OCI-LY7 (cell line): Measurements from ENCODE around the gene LCMT1. TPM values are rescaled to one million over a fixed set of nuclear protein-coding genes. Genes with fewer than 3 reads are reported as not detected.
A peak's percentile ranks its signal among the peaks of the same experiment; 100 is the strongest.
"Not testable (repeated sequence)": the region's sequence is repeated elsewhere in the genome, so short reads cannot be mapped to it uniquely, and the experiment has no call there.

Experiments
- BruUV-seq: library from RNA; stranded (reverse); fragments of 400-500 nt; replicated peaks from 2 replicates; lab custom pipeline; 2021; lab: Mats Ljungman, UMichigan
- CTCF ChIA-PET: fragments of 300-600 bp; sonication (Branson Sonifier 250); formaldehyde crosslinking; loops from one replicate; lab custom pipeline; 2022; ENCODE audit warnings: antibody characterized with exemption; ENCODE audit not compliant: unreplicated experiment; lab: Charles Lee
- POLR2A ChIA-PET: fragments of 300-600 bp; sonication (Branson Sonifier 250); formaldehyde crosslinking; loops from one replicate; lab custom pipeline; 2022; ENCODE audit warnings: antibody characterized with exemption; lab: Charles Lee
- DNase-seq: peaks from one replicate; pipeline ENCODE4 v3.0.0-alpha.2; 2015; ENCODE audit warnings: low spot score
- H2AFZ ChIP-seq: fragments of 200-600 bp; sonication (generic), shearing (Covaris generic); 2 replicates; pipeline ENCODE4 v1.6.1; 2014; ENCODE audit warnings: mild to moderate bottlenecking, antibody characterized with exemption, low read length, moderate library complexity
- H3K27ac ChIP-seq: fragments of 200-600 bp; sonication (generic); 2 replicates; pipeline ENCODE4 v1.5.1; 2014; ENCODE audit warnings: mixed run types, low read depth, mild to moderate bottlenecking, moderate library complexity, low read length, inconsistent platforms; ENCODE audit not compliant: poor library complexity, severe bottlenecking
- H3K36me3 ChIP-seq: fragments of 200-600 bp; sonication (generic); 2 replicates; pipeline ENCODE4 v1.6.1; 2014; ENCODE audit warnings: mild to moderate bottlenecking, antibody characterized with exemption, low read length, moderate library complexity, mixed read lengths; ENCODE audit not compliant: insufficient read depth
- H3K4me1 ChIP-seq: fragments of 200-600 bp; sonication (generic); 2 replicates; pipeline ENCODE4 v1.5.1; 2014; ENCODE audit warnings: mild to moderate bottlenecking, low read length; ENCODE audit not compliant: insufficient read depth, poor library complexity, severe bottlenecking
- H3K4me2 ChIP-seq: fragments of 200-600 bp; sonication (generic); 2 replicates; pipeline ENCODE4 v1.6.1; 2014; ENCODE audit warnings: mild to moderate bottlenecking, low read length
- H3K4me3 ChIP-seq: fragments of 200-600 bp; sonication (generic); 2 replicates; pipeline ENCODE4 v1.5.1; 2014; ENCODE audit warnings: mild to moderate bottlenecking, low read depth, low read length; ENCODE audit not compliant: poor library complexity, severe bottlenecking
- H3K79me2 ChIP-seq: fragments of 200-600 bp; sonication (generic); 2 replicates; pipeline ENCODE4 v1.6.1; 2016; ENCODE audit warnings: low read depth, mild to moderate bottlenecking, low read length, moderate library complexity, mixed read lengths; ENCODE audit not compliant: insufficient read depth
- H3K9me2 ChIP-seq: fragments of 200-600 bp; sonication (generic); 2 replicates; pipeline ENCODE4 v1.6.1; 2016; ENCODE audit warnings: mild to moderate bottlenecking, low read length, mixed read lengths; ENCODE audit not compliant: insufficient read depth
- H3K9me3 ChIP-seq: fragments of 200-600 bp; sonication (generic); 2 replicates; pipeline ENCODE4 v1.6.1; 2014; ENCODE audit warnings: mild to moderate bottlenecking, mixed run types, low read length, mixed read lengths
- H4K20me1 ChIP-seq: fragments of 200-600 bp; sonication (generic); 2 replicates; pipeline ENCODE4 v1.6.1; 2014; ENCODE audit warnings: mild to moderate bottlenecking, antibody characterized with exemption, low read length, moderate library complexity, mixed read lengths; ENCODE audit not compliant: insufficient read depth
- EZH2phosphoT487 ChIP-seq: fragments of 200-600 bp; sonication (generic); IDR thresholded peaks from 2 replicates; pipeline ENCODE4 v1.6.1; 2018; ENCODE audit warnings: low read depth, borderline replicate concordance, mild to moderate bottlenecking, mixed run types, antibody characterized with exemption, low read length, moderate library complexity, mixed read lengths
- intact Hi-C: fragments of 100-400 bp; cut with micrococcal nuclease; formaldehyde crosslinking; loops from one replicate; pipeline ENCODE4 v1.10.0; 2022; ENCODE audit not compliant: unreplicated experiment
- total RNA-seq, 2 experiments: library from RNA; depleted of rRNA in 1 of 2; stranded (reverse); fragments of >200 nt in 1 of 2; shearing (Covaris generic) in 1 of 2; gene quantifications; 2 replicates each; pipeline ENCODE4 v1.2.3, GENCODE V29; 2014 to 2022
- TF ChIP-seq, protein P1 (sequence below): fragments of 200-600 bp; sonication (generic); conservative IDR thresholded peaks from 2 replicates; pipeline ENCODE4 v1.5.1; 2014; ENCODE audit warnings: mild to moderate bottlenecking, antibody characterized with exemption, low read length, moderate library complexity, mixed read lengths

LCMT1 gene
- total RNA-seq, 2 experiments from 2014 or later, result 19.4 to 42.0 TPM

DNA sequence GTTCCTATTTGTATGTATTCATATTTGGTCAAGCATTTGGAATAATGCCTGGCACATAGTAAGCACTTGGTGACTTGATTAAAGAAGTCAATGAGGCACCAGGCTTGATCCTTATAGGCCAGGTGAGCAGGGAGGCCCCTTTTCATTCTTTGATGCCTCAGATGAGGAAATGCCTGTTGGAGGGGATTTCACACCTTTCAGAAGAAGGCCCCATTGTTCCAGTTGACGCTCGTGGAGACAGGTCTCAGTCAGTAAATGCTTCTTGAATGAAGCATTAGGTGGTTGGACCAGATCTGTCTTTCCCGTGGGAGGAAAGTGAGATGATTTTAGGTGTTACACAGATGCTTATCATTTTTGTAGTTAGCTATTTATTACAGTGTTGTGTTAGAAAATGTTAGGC lies 13.0 kb downstream of the LCMT1 start:
- POLR2A ChIA-PET, result interaction anchor here (0.6 kb wide), 1 partner anchor 1337 kb away, joined by 5 read pairs; no protein-coding TSS in a partner anchor

DNA sequence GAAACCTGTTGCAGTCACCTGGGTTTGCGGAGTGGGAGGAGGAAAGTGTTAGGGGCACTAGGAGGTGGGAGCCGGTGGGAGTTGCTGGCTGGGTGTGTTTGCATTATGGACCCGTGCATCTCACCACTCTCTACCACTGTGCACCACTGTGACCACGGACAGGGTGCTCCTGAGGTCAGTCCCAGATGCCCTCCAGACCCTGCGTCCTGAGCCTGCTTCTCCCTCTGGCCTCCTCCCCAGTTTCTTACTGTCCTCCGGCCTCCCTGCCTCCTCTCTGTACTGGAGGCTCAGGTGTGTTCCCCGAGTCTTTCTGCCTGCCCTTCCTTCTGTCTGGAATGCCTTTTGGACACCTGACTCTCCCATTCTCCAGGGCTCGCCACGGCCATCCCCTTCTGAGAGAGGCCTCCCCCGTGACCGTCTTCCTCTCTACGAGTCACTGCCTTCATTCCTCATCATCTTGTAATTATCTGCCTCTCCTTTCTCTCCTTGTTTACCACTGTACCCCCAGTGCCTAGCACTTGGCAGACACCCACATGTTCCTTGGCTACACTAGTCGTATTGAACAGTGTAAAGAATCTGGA lies 14.6 kb downstream of the LCMT1 start:
- H3K4me2 ChIP-seq, BruUV-seq, H2AFZ ChIP-seq, CTCF ChIA-PET, H3K27ac ChIP-seq, H3K9me2 ChIP-seq, H3K4me1 ChIP-seq, H3K79me2 ChIP-seq, POLR2A ChIA-PET, H3K4me3 ChIP-seq, DNase-seq, H3K9me3 ChIP-seq, H4K20me1 ChIP-seq: not testable (repeated sequence)
- intact Hi-C loops, result loop anchor here (1.0 to 5.0 kb wide), 2 partner anchors 71 to 101 kb away; no protein-coding TSS in a partner anchor
- peaks cover 22% of the 10 kb centered on the region; the same call in 1 of the 2 replicates for H3K36me3 ChIP-seq

More for the DNA sequence above, 13.0 kb downstream of the LCMT1 start:
- Histone ChIP-seq H3K4me2 (no peak overlapping the region), H3K9me2 (no peaks in the 10 kb centered on the region), H3K9me3 (no peaks in the 10 kb centered on the region), H4K20me1 (no peaks in the 10 kb centered on the region), H3K4me1 (no peaks in the 10 kb centered on the region), H2AFZ (no peak overlapping the region), H3K4me3 (no peak overlapping the region), H3K27ac (no peak overlapping the region), H3K36me3 (peaks cover 20% of the 10 kb centered on the region; the same call in 1 of the 2 replicates), H3K79me2 (peaks cover 4% of the 10 kb centered on the region; the same call in 1 of the 2 replicates)
- CTCF ChIA-PET, result no interaction called here
- TF ChIP-seq, protein P1, sequence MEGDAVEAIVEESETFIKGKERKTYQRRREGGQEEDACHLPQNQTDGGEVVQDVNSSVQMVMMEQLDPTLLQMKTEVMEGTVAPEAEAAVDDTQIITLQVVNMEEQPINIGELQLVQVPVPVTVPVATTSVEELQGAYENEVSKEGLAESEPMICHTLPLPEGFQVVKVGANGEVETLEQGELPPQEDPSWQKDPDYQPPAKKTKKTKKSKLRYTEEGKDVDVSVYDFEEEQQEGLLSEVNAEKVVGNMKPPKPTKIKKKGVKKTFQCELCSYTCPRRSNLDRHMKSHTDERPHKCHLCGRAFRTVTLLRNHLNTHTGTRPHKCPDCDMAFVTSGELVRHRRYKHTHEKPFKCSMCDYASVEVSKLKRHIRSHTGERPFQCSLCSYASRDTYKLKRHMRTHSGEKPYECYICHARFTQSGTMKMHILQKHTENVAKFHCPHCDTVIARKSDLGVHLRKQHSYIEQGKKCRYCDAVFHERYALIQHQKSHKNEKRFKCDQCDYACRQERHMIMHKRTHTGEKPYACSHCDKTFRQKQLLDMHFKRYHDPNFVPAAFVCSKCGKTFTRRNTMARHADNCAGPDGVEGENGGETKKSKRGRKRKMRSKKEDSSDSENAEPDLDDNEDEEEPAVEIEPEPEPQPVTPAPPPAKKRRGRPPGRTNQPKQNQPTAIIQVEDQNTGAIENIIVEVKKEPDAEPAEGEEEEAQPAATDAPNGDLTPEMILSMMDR, result no peak
- TF ChIP-seq EZH2phosphoT487, result no peak
- DNase-seq, result no peak
- no TSS peak for BruUV-seq
- intact Hi-C loops, result no loop called here

DNA sequence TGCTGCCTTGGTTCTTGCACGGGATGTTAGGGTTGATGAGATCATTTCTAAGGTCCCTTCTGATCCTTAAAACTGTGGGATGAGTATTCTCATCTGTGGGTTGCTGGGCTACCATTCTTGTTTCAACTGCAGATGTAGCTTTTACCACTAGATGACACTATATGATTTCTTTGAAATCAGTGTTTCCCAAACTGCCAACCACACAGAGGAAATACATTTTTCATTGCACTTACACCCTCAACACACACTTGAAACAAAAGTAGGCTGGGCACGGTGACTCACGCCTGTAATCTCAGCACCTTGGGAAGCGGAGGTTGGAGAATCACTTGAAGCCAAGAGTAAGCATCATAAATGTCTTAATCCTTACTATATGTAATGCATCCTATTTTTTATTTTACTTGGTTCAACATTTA lies 15.3 kb downstream of the LCMT1 start:
- H3K27ac ChIP-seq, result no peak overlapping the region
- no TSS peak for BruUV-seq
- DNase-seq, result peak; percentile 35
- CTCF ChIA-PET, result no interaction called here
- H3K4me3 ChIP-seq, result no peak overlapping the region
- peaks cover 22% of the 10 kb centered on the region; the same call in 1 of the 2 replicates for H3K36me3 ChIP-seq
- POLR2A ChIA-PET, result no interaction called here
- no peaks in the 10 kb centered on the region for H4K20me1 ChIP-seq
- no peaks in the 10 kb centered on the region for H3K9me3 ChIP-seq
- no peak for TF ChIP-seq EZH2phosphoT487
- TF ChIP-seq, protein P1, result peak; percentile 82
- H3K79me2 ChIP-seq, result peaks cover 4% of the 10 kb centered on the region; the same call in 1 of the 2 replicates
- intact Hi-C loops, result loop anchor here (1.0 to 5.0 kb wide), 2 partner anchors 72 to 100 kb away; no protein-coding TSS in a partner anchor
- no peak overlapping the region for H3K4me2 ChIP-seq
- no peak overlapping the region for H2AFZ ChIP-seq
- H3K4me1 ChIP-seq, result no peaks in the 10 kb centered on the region
- H3K9me2 ChIP-seq, result no peaks in the 10 kb centered on the region

DNA sequence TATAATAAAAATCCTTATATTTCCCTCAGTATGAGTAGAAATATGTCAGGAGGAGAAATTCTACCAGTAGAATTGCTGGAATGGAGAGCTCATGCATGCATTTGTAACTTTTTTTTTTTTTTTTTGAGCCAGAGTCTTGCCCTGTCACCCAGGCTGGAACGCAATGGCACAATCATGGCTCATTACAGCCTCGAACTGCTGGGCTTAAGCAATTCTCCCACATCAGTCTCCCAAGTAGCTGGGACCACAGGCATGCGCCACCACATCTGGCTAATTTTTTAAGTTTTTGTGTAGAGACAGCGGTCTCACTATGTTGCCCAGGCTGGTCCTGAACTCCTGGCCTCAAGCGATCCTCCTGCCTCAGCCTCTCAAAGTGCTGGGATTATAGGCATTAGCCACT lies 21.2 kb downstream of the LCMT1 start:
- ChIA-PET CTCF (interaction anchor here (0.6 kb wide), 1 partner anchor 62 kb away, joined by 3 read pairs; no protein-coding TSS in a partner anchor), POLR2A (interaction anchor here (0.6 to 0.9 kb wide), 2 partner anchors 71 to 1742 kb away, joined by 3 read pairs; no protein-coding TSS in a partner anchor)
- H4K20me1 ChIP-seq, intact Hi-C loops, H3K9me3 ChIP-seq, H2AFZ ChIP-seq, H3K9me2 ChIP-seq, H3K4me3 ChIP-seq, DNase-seq, H3K27ac ChIP-seq, H3K4me1 ChIP-seq, H3K79me2 ChIP-seq, H3K4me2 ChIP-seq, BruUV-seq: not testable (repeated sequence)
- H3K36me3 ChIP-seq, result peaks cover 52% of the 10 kb centered on the region
